ENCODE data around the gene C2orf80. TPM values are rescaled to one million over a fixed set of nuclear protein-coding genes. Genes with fewer than 3 reads are reported as not detected.
"Not testable (repeated sequence)": the region's sequence is repeated elsewhere in the genome, so short reads cannot be mapped to it uniquely, and the experiment has no call there.

Gene C2orf80
- total RNA-seq, 1 donor from 2014 or later: not detected

- Mint-ChIP-seq H3K4me3 (no peak within 1 kb of the TSS), H3K27me3 (peaks cover 4% of the 10 kb centered on the region), H3K36me3 (ENCODE audit: low read depth) (no peaks in the 10 kb centered on the region), H3K4me1 (no peaks in the 10 kb centered on the region), H3K9me3 (no peaks in the 10 kb centered on the region), H3K27ac (no peak within 1 kb of the TSS)
- DNase-seq: no peak
- intact Hi-C loops (cut with micrococcal nuclease): no loop called here
These were observed 26.3 kb downstream of the C2orf80 start, which contains the start of gene CRYGA for GRCh38 chr2:208163489-208163888. Gene CRYGA (minus strand): TSS chr2:208163589. CDS start chr2:208163556, 33 bp downstream.

GRCh38 chr2:208156439-208156838 is 33.4 kb downstream of the C2orf80 start:
- Mint-ChIP-seq H3K4me3 (no peak overlapping the region), H3K27me3 (peaks cover 7% of the 10 kb centered on the region), H3K27ac (no peak overlapping the region), H3K36me3 (ENCODE audit: low read depth) (no peaks in the 10 kb centered on the region), H3K9me3 (no peaks in the 10 kb centered on the region), H3K4me1 (no peaks in the 10 kb centered on the region)
- no peak for DNase-seq
- intact Hi-C loops (cut with micrococcal nuclease): no loop called here

GRCh38 chr2:208153156-208153555 is 36.7 kb downstream of the C2orf80 start:
- Mint-ChIP-seq H3K27me3 (peaks cover 12% of the 10 kb centered on the region), H3K9me3 (no peaks in the 10 kb centered on the region), H3K27ac (no peak overlapping the region), H3K36me3 (ENCODE audit: low read depth) (no peaks in the 10 kb centered on the region), H3K4me3 (no peak overlapping the region), H3K4me1 (no peaks in the 10 kb centered on the region)
- DNase-seq: no peak
- intact Hi-C loops (cut with micrococcal nuclease): no loop called here

- no peak for DNase-seq
- intact Hi-C loops (cut with micrococcal nuclease): no loop called here
- Mint-ChIP-seq H3K36me3 (ENCODE audit: low read depth) (no peaks in the 10 kb centered on the region), H3K4me1 (no peaks in the 10 kb centered on the region), H3K4me3 (no peak overlapping the region), H3K27ac (no peak overlapping the region), H3K27me3 (peaks cover 12% of the 10 kb centered on the region), H3K9me3 (no peaks in the 10 kb centered on the region)
These were observed 38.9 kb downstream of the C2orf80 start for GRCh38 chr2:208150956-208151355.

GRCh38 chr2:208150094-208150493 is 39.7 kb downstream of the C2orf80 start:
- intact Hi-C loops (cut with micrococcal nuclease): no loop called here
- H3K4me3 Mint-ChIP-seq: no peak overlapping the region

GRCh38 chr2:208148803-208149202 is 41.0 kb downstream of the C2orf80 start:
- no peak overlapping the region for H3K4me3 Mint-ChIP-seq
- H3K36me3 Mint-ChIP-seq (ENCODE audit: low read depth): no peaks in the 10 kb centered on the region
- no peak overlapping the region for H3K27ac Mint-ChIP-seq

More at GRCh38 chr2:208150094-208150493, 39.7 kb downstream of the C2orf80 start:
- Mint-ChIP-seq H3K27me3 (peaks cover 12% of the 10 kb centered on the region), H3K4me1 (no peaks in the 10 kb centered on the region), H3K9me3 (no peaks in the 10 kb centered on the region), H3K27ac (no peak overlapping the region), H3K36me3 (ENCODE audit: low read depth) (no peaks in the 10 kb centered on the region)
- DNase-seq: no peak

GRCh38 chr2:208147759-208148158 is 42.1 kb downstream of the C2orf80 start:
- H3K9me3 Mint-ChIP-seq: no peaks in the 10 kb centered on the region
- H3K4me1 Mint-ChIP-seq: no peaks in the 10 kb centered on the region
- no peak overlapping the region for H3K27ac Mint-ChIP-seq
- intact Hi-C loops (cut with micrococcal nuclease): no loop called here
- DNase-seq: no peak
- H3K4me3 Mint-ChIP-seq: no peak overlapping the region
- H3K36me3 Mint-ChIP-seq (ENCODE audit: low read depth): no peaks in the 10 kb centered on the region
- peaks cover 10% of the 10 kb centered on the region for H3K27me3 Mint-ChIP-seq

More at GRCh38 chr2:208148803-208149202, 41.0 kb downstream of the C2orf80 start:
- H3K9me3 Mint-ChIP-seq: no peaks in the 10 kb centered on the region
- no peak for DNase-seq
- peaks cover 12% of the 10 kb centered on the region for H3K27me3 Mint-ChIP-seq
- H3K4me1 Mint-ChIP-seq: no peaks in the 10 kb centered on the region
- intact Hi-C loops (cut with micrococcal nuclease): no loop called here

GRCh38 chr2:208147008-208147407 is 42.8 kb downstream of the C2orf80 start:
- no peak overlapping the region for H3K27ac Mint-ChIP-seq
- no peak for DNase-seq
- H3K27me3 Mint-ChIP-seq: peaks cover 6% of the 10 kb centered on the region
- intact Hi-C loops (cut with micrococcal nuclease): no loop called here
- no peaks in the 10 kb centered on the region for H3K9me3 Mint-ChIP-seq
- no peak overlapping the region for H3K4me3 Mint-ChIP-seq
- no peaks in the 10 kb centered on the region for H3K4me1 Mint-ChIP-seq
- no peaks in the 10 kb centered on the region for H3K36me3 Mint-ChIP-seq (ENCODE audit: low read depth)

- H3K27ac Mint-ChIP-seq: no peak within 1 kb of the TSS
- H3K4me1 Mint-ChIP-seq: no peaks in the 10 kb centered on the region
- no peak for DNase-seq
- no peaks in the 10 kb centered on the region for H3K36me3 Mint-ChIP-seq (ENCODE audit: low read depth)
- peaks cover 6% of the 10 kb centered on the region for H3K27me3 Mint-ChIP-seq
- no peaks in the 10 kb centered on the region for H3K9me3 Mint-ChIP-seq
- H3K4me3 Mint-ChIP-seq: no peak within 1 kb of the TSS
- intact Hi-C loops (cut with micrococcal nuclease): no loop called here
These were observed 43.8 kb downstream of the C2orf80 start, which contains the start of gene CRYGB for GRCh38 chr2:208146006-208146405. Gene CRYGB (minus strand): TSS chr2:208146158. CDS start chr2:208146120, 38 bp downstream.

- DNase-seq: no peak
- H3K4me1 Mint-ChIP-seq: no peaks in the 10 kb centered on the region
- H3K4me3 Mint-ChIP-seq: no peak overlapping the region
- no peak overlapping the region for H3K27ac Mint-ChIP-seq
- H3K36me3 Mint-ChIP-seq (ENCODE audit: low read depth): no peaks in the 10 kb centered on the region
- no peaks in the 10 kb centered on the region for H3K9me3 Mint-ChIP-seq
- intact Hi-C loops (cut with micrococcal nuclease): no loop called here
- H3K27me3 Mint-ChIP-seq: no peaks in the 10 kb centered on the region
These were observed 46.7 kb downstream of the C2orf80 start for GRCh38 chr2:208142925-208143799.

GRCh38 chr2:208142240-208142924 is 47.4 kb downstream of the C2orf80 start:
- no peak for DNase-seq
- Mint-ChIP-seq H3K36me3 (ENCODE audit: low read depth) (no peaks in the 10 kb centered on the region), H3K27me3 (no peaks in the 10 kb centered on the region), H3K4me3 (no peak overlapping the region), H3K27ac (no peak overlapping the region), H3K4me1 (no peaks in the 10 kb centered on the region), H3K9me3 (peaks cover 3% of the 10 kb centered on the region)
- intact Hi-C loops (cut with micrococcal nuclease): no loop called here

- intact Hi-C loops (cut with micrococcal nuclease): no loop called here
- H3K27ac Mint-ChIP-seq: no peak overlapping the region
These were observed 50.4 kb downstream of the C2orf80 start for GRCh38 chr2:208139447-208139846.

GRCh38 chr2:208138334-208138733 is 51.5 kb downstream of the C2orf80 start:
- intact Hi-C loops (cut with micrococcal nuclease); H3K4me3 Mint-ChIP-seq; H3K4me1 Mint-ChIP-seq; H3K27ac Mint-ChIP-seq; H3K27me3 Mint-ChIP-seq; H3K9me3 Mint-ChIP-seq; H3K36me3 Mint-ChIP-seq (ENCODE audit: low read depth); DNase-seq: not testable (repeated sequence)

More at GRCh38 chr2:208139447-208139846, 50.4 kb downstream of the C2orf80 start:
- peaks cover 3% of the 10 kb centered on the region for H3K9me3 Mint-ChIP-seq
- no peak overlapping the region for H3K4me3 Mint-ChIP-seq
- peaks cover 6% of the 10 kb centered on the region for H3K4me1 Mint-ChIP-seq
- H3K36me3 Mint-ChIP-seq (ENCODE audit: low read depth): no peaks in the 10 kb centered on the region
- no peaks in the 10 kb centered on the region for H3K27me3 Mint-ChIP-seq
- no peak for DNase-seq

GRCh38 chr2:208136716-208137094 is 53.1 kb downstream of the C2orf80 start:
- Mint-ChIP-seq H3K4me1 (peaks cover 6% of the 10 kb centered on the region), H3K9me3 (peaks cover 3% of the 10 kb centered on the region), H3K4me3 (no peak overlapping the region), H3K36me3 (ENCODE audit: low read depth) (no peaks in the 10 kb centered on the region), H3K27me3 (peaks cover 2% of the 10 kb centered on the region), H3K27ac (no peak overlapping the region)
- DNase-seq: no peak
- intact Hi-C loops (cut with micrococcal nuclease): no loop called here
